ENCODE data around the gene ACER3.
"Not testable (repeated sequence)": the region's sequence is repeated elsewhere in the genome, so short reads cannot be mapped to it uniquely, and the experiment has no call there.

The ACER3 gene

DNA sequence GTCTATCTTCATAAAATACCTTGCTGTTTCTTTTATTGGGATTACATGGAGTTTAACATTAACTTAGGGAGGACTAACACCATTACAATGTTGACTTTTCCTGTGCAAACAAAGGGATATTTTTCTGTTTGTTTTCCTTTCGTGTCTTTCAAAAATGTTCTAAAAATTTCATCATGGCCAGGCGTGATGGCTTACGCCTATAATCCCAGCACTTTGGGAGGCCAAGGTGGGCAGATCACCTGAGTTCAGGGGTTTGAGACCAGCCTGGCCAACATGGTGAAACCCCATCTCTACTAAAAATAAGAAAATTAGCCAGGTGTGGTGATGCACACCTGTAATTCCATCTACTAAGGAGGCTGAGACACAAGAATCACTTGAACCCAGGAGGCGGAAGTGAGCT lies 200.5 kb downstream of the ACER3 start:
- H3K4me2 ChIP-seq (ENCODE audit: low read length); H2BK5ac ChIP-seq (ENCODE audit: low read length); H3K36me3 ChIP-seq (ENCODE audit: control insufficient read depth, insufficient read depth, low read length); H3K79me2 ChIP-seq (ENCODE audit: control insufficient read depth, insufficient read depth, low read length); H3K27me3 ChIP-seq (ENCODE audit: insufficient read depth, low read length, poor library complexity); H3K79me1 ChIP-seq (ENCODE audit: low read length); H4K8ac ChIP-seq (ENCODE audit: low read depth, low read length); DNase-seq; H2BK15ac ChIP-seq (replicated peaks; ENCODE audit: low read depth); H3K9ac ChIP-seq (ENCODE audit: low read length); H3K4ac ChIP-seq (ENCODE audit: low read depth, low read length); H4K5ac ChIP-seq (ENCODE audit: low read length); H2BK120ac ChIP-seq (ENCODE audit: low read depth, low read length); H3K4me1 ChIP-seq (ENCODE audit: control insufficient read depth, low read depth, low read length); H3K4me3 ChIP-seq (ENCODE audit: low read length); H2AK5ac ChIP-seq (ENCODE audit: low read length); H3K27ac ChIP-seq (ENCODE audit: low read depth, low read length); H3K56ac ChIP-seq (ENCODE audit: low read length); H3K23ac ChIP-seq (ENCODE audit: low read length); H3K18ac ChIP-seq (ENCODE audit: low read length): not testable (repeated sequence)
- no CpG with 5 or more reads among the region's 4 CpGs for WGBS (ENCODE audit: extremely low coverage, insufficient coverage, low lambda C conversion rate)

DNA sequence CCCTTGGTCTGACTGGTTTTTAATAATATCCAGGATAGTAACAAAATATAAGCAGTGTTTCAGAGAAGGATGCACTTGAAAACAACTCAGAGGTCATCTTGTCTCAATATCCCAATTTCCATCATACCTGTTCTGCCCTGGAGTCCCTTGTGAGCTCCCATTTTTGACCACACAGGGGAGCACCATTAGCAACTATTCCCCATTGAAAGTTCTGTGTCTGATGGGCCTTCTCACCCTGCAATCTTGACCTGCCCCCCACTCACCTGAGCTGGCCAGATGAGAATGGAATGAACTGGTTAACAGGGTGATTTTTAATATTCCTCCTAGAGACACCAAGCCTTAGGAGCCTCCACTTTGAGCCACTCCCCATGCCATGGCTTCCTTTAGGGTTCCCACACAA lies 202.2 kb downstream of the ACER3 start:
- H4K8ac ChIP-seq (ENCODE audit: low read depth, low read length) = no peak overlapping the region
- H3K23ac ChIP-seq (ENCODE audit: low read length) = no peak overlapping the region
- H3K4ac ChIP-seq (ENCODE audit: low read depth, low read length) = no peak overlapping the region
- H4K5ac ChIP-seq (ENCODE audit: low read length) = no peak overlapping the region
- H3K79me2 ChIP-seq (ENCODE audit: control insufficient read depth, insufficient read depth, low read length) = no peaks in the 10 kb centered on the region
- H3K4me3 ChIP-seq (ENCODE audit: low read length) = no peak overlapping the region
- no peaks in the 10 kb centered on the region for H3K27me3 ChIP-seq (ENCODE audit: insufficient read depth, low read length, poor library complexity)
- H2BK5ac ChIP-seq (ENCODE audit: low read length) = no peak overlapping the region
- DNase-seq = no peak
- H2AK5ac ChIP-seq (ENCODE audit: low read length) = no peak overlapping the region
- H2BK15ac ChIP-seq (replicated peaks; ENCODE audit: low read depth) = no peak overlapping the region
- no peaks in the 10 kb centered on the region for H3K4me1 ChIP-seq (ENCODE audit: control insufficient read depth, low read depth, low read length)
- no peak overlapping the region for H2BK120ac ChIP-seq (ENCODE audit: low read depth, low read length)
- no peak overlapping the region for H3K56ac ChIP-seq (ENCODE audit: low read length)
- no peak overlapping the region for H3K4me2 ChIP-seq (ENCODE audit: low read length)
- no peak overlapping the region for H3K18ac ChIP-seq (ENCODE audit: low read length)
- H3K79me1 ChIP-seq (ENCODE audit: low read length) = no peaks in the 10 kb centered on the region
- no peaks in the 10 kb centered on the region for H3K36me3 ChIP-seq (ENCODE audit: control insufficient read depth, insufficient read depth, low read length)
- no peak overlapping the region for H3K9ac ChIP-seq (ENCODE audit: low read length)
- no peak overlapping the region for H3K27ac ChIP-seq (ENCODE audit: low read depth, low read length)

DNA sequence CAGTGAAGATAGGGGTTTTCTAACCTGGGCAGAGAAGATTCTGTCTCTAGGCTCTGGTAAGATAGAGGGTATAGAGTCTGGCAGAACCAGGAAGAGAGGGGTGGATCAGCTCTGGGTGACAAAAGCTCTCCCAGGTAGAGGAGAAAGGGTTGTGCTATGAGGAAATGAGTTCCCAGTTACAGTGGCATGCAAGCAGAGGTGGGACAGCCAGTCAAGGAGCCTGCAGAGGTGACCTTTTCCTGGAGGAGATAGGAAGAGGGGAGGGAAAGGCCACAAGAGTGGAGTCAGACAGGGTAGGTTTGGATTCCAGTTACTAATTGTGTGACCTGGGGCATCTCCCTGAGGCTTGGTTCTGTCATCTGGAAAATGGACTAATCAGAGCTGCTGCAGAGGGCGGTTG lies 202.7 kb downstream of the ACER3 start:
- Histone ChIP-seq H2AK5ac (ENCODE audit: low read length) (no peak overlapping the region), H3K4me1 (ENCODE audit: control insufficient read depth, low read depth, low read length) (no peaks in the 10 kb centered on the region), H3K9ac (ENCODE audit: low read length) (no peak overlapping the region), H3K18ac (ENCODE audit: low read length) (no peak overlapping the region), H4K5ac (ENCODE audit: low read length) (no peak overlapping the region), H3K4me2 (ENCODE audit: low read length) (no peak overlapping the region), H3K79me1 (ENCODE audit: low read length) (no peaks in the 10 kb centered on the region), H2BK120ac (ENCODE audit: low read depth, low read length) (no peak overlapping the region), H3K79me2 (ENCODE audit: control insufficient read depth, insufficient read depth, low read length) (no peaks in the 10 kb centered on the region), H2BK15ac (replicated peaks; ENCODE audit: low read depth) (no peak overlapping the region), H3K4me3 (ENCODE audit: low read length) (no peak overlapping the region), H4K8ac (ENCODE audit: low read depth, low read length) (no peak overlapping the region), H3K56ac (ENCODE audit: low read length) (no peak overlapping the region), H3K27ac (ENCODE audit: low read depth, low read length) (no peak overlapping the region), H3K27me3 (ENCODE audit: insufficient read depth, low read length, poor library complexity) (no peaks in the 10 kb centered on the region), H2BK5ac (ENCODE audit: low read length) (no peak overlapping the region), H3K4ac (ENCODE audit: low read depth, low read length) (no peak overlapping the region), H3K36me3 (ENCODE audit: control insufficient read depth, insufficient read depth, low read length) (no peaks in the 10 kb centered on the region), H3K23ac (ENCODE audit: low read length) (no peak overlapping the region)
- DNase-seq = no peak
- no CpG with 5 or more reads among the region's 1 CpG for WGBS (ENCODE audit: extremely low coverage, insufficient coverage, low lambda C conversion rate)

DNA sequence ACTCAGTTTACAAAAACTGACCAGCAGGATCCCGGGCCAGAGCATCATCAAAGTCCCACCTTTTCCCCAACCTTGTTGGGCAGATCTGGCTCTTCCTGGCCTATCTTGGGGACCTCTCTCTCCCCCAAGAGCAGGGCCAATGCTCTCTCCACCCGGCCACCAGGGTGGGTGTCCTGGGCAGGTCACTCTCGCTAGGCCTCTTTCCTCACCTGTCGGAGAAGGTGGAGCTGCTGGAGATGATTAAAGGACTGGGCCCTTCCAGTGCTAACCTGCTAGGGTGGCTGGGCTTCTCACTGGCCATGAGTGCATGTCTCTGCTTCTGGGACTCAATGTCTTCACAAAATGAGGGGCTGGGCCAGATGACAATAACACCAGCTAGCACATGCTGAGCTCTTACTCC lies 203.1 kb downstream of the ACER3 start:
- Histone ChIP-seq H2BK15ac (replicated peaks; ENCODE audit: low read depth) (no peak overlapping the region), H3K9ac (ENCODE audit: low read length) (no peak overlapping the region), H2AK5ac (ENCODE audit: low read length) (no peak overlapping the region), H3K4me2 (ENCODE audit: low read length) (no peak overlapping the region), H2BK5ac (ENCODE audit: low read length) (no peak overlapping the region), H4K5ac (ENCODE audit: low read length) (no peak overlapping the region), H3K27me3 (ENCODE audit: insufficient read depth, low read length, poor library complexity) (no peaks in the 10 kb centered on the region), H3K56ac (ENCODE audit: low read length) (no peak overlapping the region), H3K36me3 (ENCODE audit: control insufficient read depth, insufficient read depth, low read length) (no peaks in the 10 kb centered on the region), H3K18ac (ENCODE audit: low read length) (no peak overlapping the region), H2BK120ac (ENCODE audit: low read depth, low read length) (no peak overlapping the region), H3K4me3 (ENCODE audit: low read length) (no peak overlapping the region), H3K23ac (ENCODE audit: low read length) (no peak overlapping the region), H3K4me1 (ENCODE audit: control insufficient read depth, low read depth, low read length) (no peaks in the 10 kb centered on the region), H3K4ac (ENCODE audit: low read depth, low read length) (no peak overlapping the region), H3K79me1 (ENCODE audit: low read length) (no peaks in the 10 kb centered on the region), H4K8ac (ENCODE audit: low read depth, low read length) (no peak overlapping the region), H3K79me2 (ENCODE audit: control insufficient read depth, insufficient read depth, low read length) (no peaks in the 10 kb centered on the region), H3K27ac (ENCODE audit: low read depth, low read length) (no peak overlapping the region)
- no peak for DNase-seq
- no CpG with 5 or more reads among the region's 4 CpGs for WGBS (ENCODE audit: extremely low coverage, insufficient coverage, low lambda C conversion rate)

DNA sequence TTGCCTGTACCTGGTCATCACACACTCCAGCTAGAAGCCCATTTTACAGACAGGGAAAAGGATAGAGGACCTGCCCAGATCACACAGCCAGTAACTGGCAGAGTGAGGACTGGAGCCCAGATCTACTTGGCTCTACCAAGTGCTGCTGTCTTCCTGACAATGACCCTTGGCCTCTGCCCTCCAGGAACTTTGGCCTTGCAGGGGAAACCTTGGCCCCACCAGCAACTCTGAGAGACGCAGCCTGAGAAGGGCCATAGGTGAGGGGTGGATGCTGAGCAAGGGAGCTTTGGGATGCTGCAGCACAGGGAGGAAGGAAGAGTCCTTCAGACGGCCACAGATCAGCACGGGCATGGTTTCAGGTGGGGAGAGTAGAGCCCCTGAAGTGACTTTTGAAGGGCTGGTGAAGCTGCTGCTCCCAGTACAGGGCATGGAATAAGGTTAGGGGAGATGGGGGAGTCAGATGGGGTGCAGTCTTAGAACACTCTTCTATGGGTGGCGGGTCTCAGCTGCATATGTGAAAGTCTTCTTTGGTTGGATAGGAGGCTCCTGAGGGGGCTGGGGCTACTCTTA lies 204.0 kb downstream of the ACER3 start:
- no peaks in the 10 kb centered on the region for H3K79me1 ChIP-seq (ENCODE audit: low read length)
- no peak overlapping the region for H2AK5ac ChIP-seq (ENCODE audit: low read length)
- no peak overlapping the region for H3K9ac ChIP-seq (ENCODE audit: low read length)
- no peak overlapping the region for H3K4me3 ChIP-seq (ENCODE audit: low read length)
- H3K4ac ChIP-seq (ENCODE audit: low read depth, low read length) = no peak overlapping the region
- no peak overlapping the region for H3K56ac ChIP-seq (ENCODE audit: low read length)
- H4K8ac ChIP-seq (ENCODE audit: low read depth, low read length) = no peak overlapping the region
- no peaks in the 10 kb centered on the region for H3K4me1 ChIP-seq (ENCODE audit: control insufficient read depth, low read depth, low read length)
- H3K27me3 ChIP-seq (ENCODE audit: insufficient read depth, low read length, poor library complexity) = no peaks in the 10 kb centered on the region
- no peak overlapping the region for H3K27ac ChIP-seq (ENCODE audit: low read depth, low read length)
- no peak overlapping the region for H3K4me2 ChIP-seq (ENCODE audit: low read length)
- no peaks in the 10 kb centered on the region for H3K79me2 ChIP-seq (ENCODE audit: control insufficient read depth, insufficient read depth, low read length)
- H2BK120ac ChIP-seq (ENCODE audit: low read depth, low read length) = no peak overlapping the region
- H4K5ac ChIP-seq (ENCODE audit: low read length) = no peak overlapping the region
- H2BK15ac ChIP-seq (replicated peaks; ENCODE audit: low read depth) = no peak overlapping the region
- no peaks in the 10 kb centered on the region for H3K36me3 ChIP-seq (ENCODE audit: control insufficient read depth, insufficient read depth, low read length)
- no peak overlapping the region for H3K18ac ChIP-seq (ENCODE audit: low read length)
- no CpG with 5 or more reads among the region's 4 CpGs for WGBS (ENCODE audit: extremely low coverage, insufficient coverage, low lambda C conversion rate)
- H3K23ac ChIP-seq (ENCODE audit: low read length) = no peak overlapping the region
- H2BK5ac ChIP-seq (ENCODE audit: low read length) = no peak overlapping the region
- no peak for DNase-seq

GRCh38 chr11:77065878-77066228 lies 205.1 kb downstream of the ACER3 start:
- no peak overlapping the region for H2AK5ac ChIP-seq (ENCODE audit: low read length)
- no peak overlapping the region for H4K5ac ChIP-seq (ENCODE audit: low read length)
- H2BK120ac ChIP-seq (ENCODE audit: low read depth, low read length) = no peak overlapping the region
- H3K36me3 ChIP-seq (ENCODE audit: control insufficient read depth, insufficient read depth, low read length) = no peaks in the 10 kb centered on the region
- peak overlapping the region; percentile 87 for H3K4me2 ChIP-seq (ENCODE audit: low read length)
- H3K27me3 ChIP-seq (ENCODE audit: insufficient read depth, low read length, poor library complexity) = no peaks in the 10 kb centered on the region
- H3K79me1 ChIP-seq (ENCODE audit: low read length) = no peaks in the 10 kb centered on the region
- no peak overlapping the region for H2BK5ac ChIP-seq (ENCODE audit: low read length)
- H3K4ac ChIP-seq (ENCODE audit: low read depth, low read length) = no peak overlapping the region
- H3K4me3 ChIP-seq (ENCODE audit: low read length) = peak overlapping the region; percentile 25
- peak overlapping the region; percentile 85 for H3K56ac ChIP-seq (ENCODE audit: low read length)
- H3K23ac ChIP-seq (ENCODE audit: low read length) = peak overlapping the region; percentile 94
- no peak overlapping the region for H4K8ac ChIP-seq (ENCODE audit: low read depth, low read length)
- WGBS (ENCODE audit: extremely low coverage, insufficient coverage, low lambda C conversion rate) = no CpG with 5 or more reads among the region's 14 CpGs
- no peaks in the 10 kb centered on the region for H3K79me2 ChIP-seq (ENCODE audit: control insufficient read depth, insufficient read depth, low read length)
- H3K18ac ChIP-seq (ENCODE audit: low read length) = no peak overlapping the region
- H2BK15ac ChIP-seq (replicated peaks; ENCODE audit: low read depth) = no peak overlapping the region
- H3K27ac ChIP-seq (ENCODE audit: low read depth, low read length) = no peak overlapping the region
- H3K4me1 ChIP-seq (ENCODE audit: control insufficient read depth, low read depth, low read length) = no peaks in the 10 kb centered on the region
- peak; percentile 37 for DNase-seq
- H3K9ac ChIP-seq (ENCODE audit: low read length) = peak overlapping the region; percentile 76
